GM10266 (cell line): ENCODE measurements around the gene NAV3.

Source experiments
- DNase-seq: peaks from one replicate; pipeline ENCODE4 v3.0.0; 2012; ENCODE audit errors: extremely low spot score
- CTCF ChIP-seq: IDR thresholded peaks from 2 replicates; pipeline ENCODE4 v1.5.1; 2012; ENCODE audit warnings: mild to moderate bottlenecking, low read depth; ENCODE audit not compliant: control insufficient read depth, insufficient read depth; ENCODE audit errors: missing control alignments

NAV3 gene

GRCh38 chr12:78224154-78224553, 393.5 kb downstream of the NAV3 start:
- no peak for TF ChIP-seq CTCF
- no peak for DNase-seq

- DNase-seq: no peak
- TF ChIP-seq CTCF: no peak
Observed at GRCh38 chr12:78226763-78227162, 396.1 kb downstream of the NAV3 start.

GRCh38 chr12:78229591-78230101, 399.0 kb downstream of the NAV3 start:
- TF ChIP-seq CTCF: peak; percentile 76
- peak; percentile 35 for DNase-seq

GRCh38 chr12:78232756-78233155, 402.1 kb downstream of the NAV3 start:
- TF ChIP-seq CTCF: no peak
- DNase-seq: no peak

GRCh38 chr12:78236264-78236663, 405.6 kb downstream of the NAV3 start:
- no peak for DNase-seq
- TF ChIP-seq CTCF: no peak

- TF ChIP-seq CTCF: no peak
- no peak for DNase-seq
Observed at GRCh38 chr12:78239544-78239943, 408.9 kb downstream of the NAV3 start.

GRCh38 chr12:78240827-78241226, 410.1 kb downstream of the NAV3 start:
- TF ChIP-seq CTCF: no peak
- no peak for DNase-seq
